Lower leg skin (tissue), 3 donors: ENCODE results near the gene SHH.

Experiments
- POLR2A ChIP-seq, 2 donors: fragments of 450-650 bp; IDR thresholded peaks; one replicate each; pipeline ENCODE4 v1.6.1; 2016 to 2017; ENCODE audit warnings: antibody characterized with exemption in 2 of 2, mild to moderate bottlenecking in 1 of 2, moderate library complexity in 1 of 2
- TF ChIP-seq, protein P1 (sequence below), 3 donors: fragments of 450-650 bp; IDR thresholded peaks; one replicate each; pipeline ENCODE4 v1.5.1; 2016; ENCODE audit warnings: antibody characterized with exemption in 3 of 3, mild to moderate bottlenecking in 3 of 3, moderate library complexity in 2 of 3

DNA sequence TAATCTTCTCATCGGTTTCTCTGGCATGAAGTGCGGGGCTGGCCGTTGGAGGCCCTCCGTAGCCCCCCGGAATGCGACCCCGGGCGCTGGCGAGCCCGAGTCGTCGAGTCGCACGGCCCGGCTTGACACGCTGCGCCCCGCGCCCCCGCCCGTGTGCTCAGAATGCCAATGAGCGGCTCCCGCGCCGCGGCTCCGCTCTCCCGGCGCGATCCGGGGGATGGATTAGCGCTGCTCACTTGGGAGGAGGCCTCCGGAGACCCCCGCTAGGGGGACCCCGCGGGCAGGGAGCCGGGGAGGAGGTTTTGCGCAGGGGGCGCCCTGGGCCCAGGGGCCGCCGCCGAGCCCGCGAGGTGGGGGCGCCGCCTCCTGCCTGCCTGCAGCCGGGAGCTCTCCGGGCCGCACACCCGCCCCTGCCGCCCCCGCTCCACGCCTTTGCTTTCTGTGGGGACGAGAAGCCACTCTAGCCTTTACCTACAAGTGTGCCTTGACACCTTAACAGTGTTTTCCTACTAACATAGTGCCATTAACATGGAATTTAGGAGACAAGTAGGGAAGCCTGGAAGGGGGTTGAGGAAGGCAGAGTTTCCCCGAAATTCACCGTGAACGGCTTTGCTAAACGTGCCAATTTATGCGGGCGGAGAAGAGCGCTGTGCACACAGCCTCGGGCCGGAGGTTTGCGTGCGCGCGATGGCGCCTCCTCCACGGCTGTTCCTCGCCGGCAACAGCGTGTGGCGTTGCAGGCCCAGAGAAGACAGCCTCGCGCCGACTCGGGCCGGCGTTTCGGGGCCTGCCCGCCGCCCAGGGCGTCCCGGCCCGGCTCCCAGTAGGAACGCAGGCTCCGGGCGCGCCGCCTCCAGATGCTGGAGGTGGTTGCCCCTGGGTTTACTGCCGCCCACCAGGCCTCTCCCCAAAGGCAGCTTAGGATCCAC is 7.1 kb downstream of the SHH start:
- TF ChIP-seq, protein P1, sequence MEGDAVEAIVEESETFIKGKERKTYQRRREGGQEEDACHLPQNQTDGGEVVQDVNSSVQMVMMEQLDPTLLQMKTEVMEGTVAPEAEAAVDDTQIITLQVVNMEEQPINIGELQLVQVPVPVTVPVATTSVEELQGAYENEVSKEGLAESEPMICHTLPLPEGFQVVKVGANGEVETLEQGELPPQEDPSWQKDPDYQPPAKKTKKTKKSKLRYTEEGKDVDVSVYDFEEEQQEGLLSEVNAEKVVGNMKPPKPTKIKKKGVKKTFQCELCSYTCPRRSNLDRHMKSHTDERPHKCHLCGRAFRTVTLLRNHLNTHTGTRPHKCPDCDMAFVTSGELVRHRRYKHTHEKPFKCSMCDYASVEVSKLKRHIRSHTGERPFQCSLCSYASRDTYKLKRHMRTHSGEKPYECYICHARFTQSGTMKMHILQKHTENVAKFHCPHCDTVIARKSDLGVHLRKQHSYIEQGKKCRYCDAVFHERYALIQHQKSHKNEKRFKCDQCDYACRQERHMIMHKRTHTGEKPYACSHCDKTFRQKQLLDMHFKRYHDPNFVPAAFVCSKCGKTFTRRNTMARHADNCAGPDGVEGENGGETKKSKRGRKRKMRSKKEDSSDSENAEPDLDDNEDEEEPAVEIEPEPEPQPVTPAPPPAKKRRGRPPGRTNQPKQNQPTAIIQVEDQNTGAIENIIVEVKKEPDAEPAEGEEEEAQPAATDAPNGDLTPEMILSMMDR (IDR thresholded peaks at IDR 0.05): no peak
- no peak for TF ChIP-seq POLR2A (IDR thresholded peaks at IDR 0.05)
